ENCODE measurements around the gene CXCL6. TPM values are rescaled to one million over a fixed set of nuclear protein-coding genes. Genes with fewer than 3 reads are reported as not detected.

The CXCL6 gene
- total RNA-seq, 4 donors from 2014 or later, result 2.2 TPM; not detected in 3

DNA sequence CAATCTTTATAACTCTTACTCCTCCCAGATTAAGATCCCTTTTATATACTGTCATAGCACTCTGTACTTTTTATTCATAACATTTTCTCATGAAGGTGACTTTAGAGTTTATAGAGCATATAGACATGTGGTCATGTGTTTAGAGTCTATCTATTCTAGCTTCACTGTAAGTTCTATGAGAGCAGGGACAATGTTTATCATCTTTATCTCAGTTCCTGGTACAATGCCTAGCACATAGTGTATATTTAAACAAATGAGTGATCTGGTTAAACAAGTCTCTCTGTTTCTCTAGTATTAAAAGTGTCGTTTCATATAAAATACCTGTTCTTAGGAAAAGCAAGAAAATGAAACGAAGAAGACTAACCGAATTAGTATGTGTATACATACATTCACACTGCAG is 3.2 kb downstream of the CXCL6 start:
- H3K27ac ChIP-seq, result no peak overlapping the region
- DNase-seq (ENCODE audit: low spot score in 2 of 2), result no peak
- no peaks in the 10 kb centered on the region for H3K9me3 ChIP-seq
- peaks cover 0 to 26% of the 10 kb centered on the region in 2 donors for H3K27me3 ChIP-seq
- 92 to 95% methylated on average over 3 of the region's 3 CpGs for WGBS, 2 donors
- TF ChIP-seq, protein P1, sequence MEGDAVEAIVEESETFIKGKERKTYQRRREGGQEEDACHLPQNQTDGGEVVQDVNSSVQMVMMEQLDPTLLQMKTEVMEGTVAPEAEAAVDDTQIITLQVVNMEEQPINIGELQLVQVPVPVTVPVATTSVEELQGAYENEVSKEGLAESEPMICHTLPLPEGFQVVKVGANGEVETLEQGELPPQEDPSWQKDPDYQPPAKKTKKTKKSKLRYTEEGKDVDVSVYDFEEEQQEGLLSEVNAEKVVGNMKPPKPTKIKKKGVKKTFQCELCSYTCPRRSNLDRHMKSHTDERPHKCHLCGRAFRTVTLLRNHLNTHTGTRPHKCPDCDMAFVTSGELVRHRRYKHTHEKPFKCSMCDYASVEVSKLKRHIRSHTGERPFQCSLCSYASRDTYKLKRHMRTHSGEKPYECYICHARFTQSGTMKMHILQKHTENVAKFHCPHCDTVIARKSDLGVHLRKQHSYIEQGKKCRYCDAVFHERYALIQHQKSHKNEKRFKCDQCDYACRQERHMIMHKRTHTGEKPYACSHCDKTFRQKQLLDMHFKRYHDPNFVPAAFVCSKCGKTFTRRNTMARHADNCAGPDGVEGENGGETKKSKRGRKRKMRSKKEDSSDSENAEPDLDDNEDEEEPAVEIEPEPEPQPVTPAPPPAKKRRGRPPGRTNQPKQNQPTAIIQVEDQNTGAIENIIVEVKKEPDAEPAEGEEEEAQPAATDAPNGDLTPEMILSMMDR (IDR thresholded peaks at IDR 0.05), result no peak
- TF ChIP-seq EP300 (IDR thresholded peaks at IDR 0.05) (no peak), POLR2A (IDR thresholded peaks at IDR 0.05) (no peak)
- no peak overlapping the region for H3K4me3 ChIP-seq
- H3K36me3 ChIP-seq, result no peaks in the 10 kb centered on the region
- peaks cover 0 to 10% (median 0%) of the 10 kb centered on the region in 4 donors for H3K4me1 ChIP-seq

DNA sequence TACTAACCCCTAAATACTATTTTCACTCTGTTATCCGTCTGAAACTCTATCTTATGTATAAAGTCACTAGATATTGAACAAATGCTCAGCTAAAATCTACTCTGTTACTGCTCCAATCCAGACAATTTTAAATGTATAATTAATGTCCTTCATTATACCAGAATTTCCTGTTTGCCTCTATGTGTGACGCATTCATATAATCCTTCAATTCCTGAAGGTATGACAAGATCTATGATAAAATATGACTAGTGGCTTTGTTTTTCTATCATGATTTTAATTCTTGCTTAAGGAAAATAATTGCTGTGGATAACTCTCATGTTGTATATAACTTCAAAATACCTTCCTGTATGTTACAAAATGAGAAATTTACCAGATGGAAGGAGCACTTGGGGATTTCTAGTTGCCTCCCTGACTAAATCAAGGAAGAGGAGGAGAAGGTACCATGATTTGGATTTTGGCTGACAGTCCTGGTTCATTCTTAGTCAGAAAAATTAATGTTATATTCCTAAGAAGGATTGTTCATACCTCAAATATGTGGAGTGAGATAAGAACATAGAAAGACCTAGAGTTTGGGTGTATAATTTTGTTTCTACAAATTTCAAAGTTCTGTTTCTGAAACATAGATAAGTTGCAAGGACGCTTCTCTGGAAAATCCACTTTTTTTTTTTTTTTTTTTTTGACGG is 4.9 kb downstream of the CXCL6 start:
- Histone ChIP-seq H3K9me3 (no peaks in the 10 kb centered on the region), H3K36me3 (no peaks in the 10 kb centered on the region), H3K27ac (no peak overlapping the region), H3K4me1 (peaks cover 0 to 7% (median 0%) of the 10 kb centered on the region in 4 donors), H3K4me3 (no peak overlapping the region), H3K27me3 (peaks cover 0 to 23% of the 10 kb centered on the region in 2 donors)
- no peak for DNase-seq (ENCODE audit: low spot score in 2 of 2)
- TF ChIP-seq, protein P1 (IDR thresholded peaks at IDR 0.05), result no peak
- no peak for TF ChIP-seq EP300 (IDR thresholded peaks at IDR 0.05)
- TF ChIP-seq POLR2A (IDR thresholded peaks at IDR 0.05), result no peak
- WGBS, 2 donors, result 85 to 86% methylated on average over 4 of the region's 4 CpGs

DNA sequence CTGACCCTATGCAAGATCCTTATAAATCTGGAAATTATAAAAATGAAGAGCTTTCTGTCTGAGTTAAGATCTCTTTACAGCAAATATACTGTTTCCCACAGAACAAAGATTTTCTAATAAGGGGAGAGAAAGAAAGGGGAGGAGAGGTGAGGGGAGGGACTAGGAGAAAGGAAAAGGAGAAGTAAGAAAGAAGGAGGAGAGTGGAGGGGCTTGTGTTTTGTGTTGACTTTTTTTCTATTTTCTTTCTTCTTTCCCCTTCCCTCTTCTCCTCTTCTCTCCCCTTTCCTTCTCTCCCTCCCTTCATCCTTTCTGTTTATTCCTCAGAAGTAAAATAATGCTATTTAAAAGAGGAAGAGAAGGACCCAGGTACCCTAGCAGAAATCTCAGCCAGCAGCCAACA is 6.2 kb downstream of the CXCL6 start:
- Histone ChIP-seq H3K36me3 (no peaks in the 10 kb centered on the region), H3K4me3 (no peak overlapping the region), H3K27ac (no peak overlapping the region), H3K27me3 (peaks cover 0 to 10% of the 10 kb centered on the region in 2 donors), H3K9me3 (no peaks in the 10 kb centered on the region), H3K4me1 (no peaks in the 10 kb centered on the region)
- no peak for DNase-seq (ENCODE audit: low spot score in 2 of 2)
- TF ChIP-seq, protein P1 (IDR thresholded peaks at IDR 0.05), result no peak
- TF ChIP-seq POLR2A (IDR thresholded peaks at IDR 0.05) (no peak), EP300 (IDR thresholded peaks at IDR 0.05) (no peak)

DNA sequence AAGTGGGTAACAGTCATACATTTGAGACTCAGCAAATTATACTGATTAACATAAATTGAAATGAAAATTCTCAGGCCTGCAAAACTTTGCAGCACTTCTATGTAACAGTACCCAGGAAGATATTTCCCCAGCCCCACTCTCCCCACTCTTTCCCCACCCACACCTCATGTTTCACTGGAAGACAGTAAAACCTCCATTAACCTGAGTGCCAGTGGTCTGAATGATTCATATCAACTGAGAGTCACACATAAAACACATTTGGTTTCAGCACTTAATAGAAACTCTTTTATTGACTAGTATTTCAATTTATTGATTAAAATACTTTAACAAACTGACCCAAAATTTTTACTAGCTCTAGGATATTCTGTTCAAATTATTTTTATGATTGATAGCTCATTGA is 6.9 kb downstream of the CXCL6 start:
- Histone ChIP-seq H3K4me1 (no peaks in the 10 kb centered on the region), H3K27ac (no peak overlapping the region), H3K9me3 (no peaks in the 10 kb centered on the region), H3K4me3 (no peak overlapping the region), H3K27me3 (peaks cover 0 to 5% of the 10 kb centered on the region in 2 donors), H3K36me3 (no peaks in the 10 kb centered on the region)
- TF ChIP-seq EP300 (IDR thresholded peaks at IDR 0.05), result no peak
- TF ChIP-seq, protein P1 (IDR thresholded peaks at IDR 0.05), result no peak
- no peak for TF ChIP-seq POLR2A (IDR thresholded peaks at IDR 0.05)
- DNase-seq (ENCODE audit: low spot score in 2 of 2), result no peak

DNA sequence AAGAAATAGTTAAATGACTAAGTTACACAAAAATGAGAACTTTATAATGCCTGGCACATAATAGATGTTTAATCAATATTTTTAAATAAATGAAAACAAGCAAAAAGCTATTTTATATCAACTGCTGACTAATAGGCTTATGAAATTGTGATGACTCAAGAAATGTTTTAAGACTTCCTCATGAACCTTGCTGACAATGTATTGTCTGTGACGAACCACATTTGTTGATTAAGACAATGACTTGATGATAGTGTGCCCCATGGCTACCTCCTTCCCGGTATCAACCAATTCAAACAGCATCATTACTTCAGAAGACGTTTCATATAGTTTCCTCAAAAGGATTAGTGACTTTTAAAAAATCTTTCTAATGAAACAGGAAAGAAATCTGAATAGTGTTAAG is 7.9 kb downstream of the CXCL6 start:
- Histone ChIP-seq H3K27me3 (no peaks in the 10 kb centered on the region), H3K36me3 (no peaks in the 10 kb centered on the region), H3K9me3 (no peaks in the 10 kb centered on the region), H3K27ac (no peak overlapping the region), H3K4me1 (no peaks in the 10 kb centered on the region), H3K4me3 (no peak overlapping the region)
- TF ChIP-seq EP300 (IDR thresholded peaks at IDR 0.05) (no peak), POLR2A (IDR thresholded peaks at IDR 0.05) (no peak)
- TF ChIP-seq, protein P1 (IDR thresholded peaks at IDR 0.05), result no peak
- DNase-seq (ENCODE audit: low spot score in 2 of 2), result no peak
- WGBS, 2 donors, result 66 to 70% methylated on average over 3 of the region's 3 CpGs

All from tibial nerve (tissue), 4 donors.